Glomerular visceral epithelial cell (primary cell): ENCODE measurements around the gene CALML5.

Source experiments
- DNase-seq: peaks from one replicate; pipeline ENCODE4 v3.0.0-alpha.2; 2016; ENCODE audit errors: extremely low spot score

Gene CALML5

DNA sequence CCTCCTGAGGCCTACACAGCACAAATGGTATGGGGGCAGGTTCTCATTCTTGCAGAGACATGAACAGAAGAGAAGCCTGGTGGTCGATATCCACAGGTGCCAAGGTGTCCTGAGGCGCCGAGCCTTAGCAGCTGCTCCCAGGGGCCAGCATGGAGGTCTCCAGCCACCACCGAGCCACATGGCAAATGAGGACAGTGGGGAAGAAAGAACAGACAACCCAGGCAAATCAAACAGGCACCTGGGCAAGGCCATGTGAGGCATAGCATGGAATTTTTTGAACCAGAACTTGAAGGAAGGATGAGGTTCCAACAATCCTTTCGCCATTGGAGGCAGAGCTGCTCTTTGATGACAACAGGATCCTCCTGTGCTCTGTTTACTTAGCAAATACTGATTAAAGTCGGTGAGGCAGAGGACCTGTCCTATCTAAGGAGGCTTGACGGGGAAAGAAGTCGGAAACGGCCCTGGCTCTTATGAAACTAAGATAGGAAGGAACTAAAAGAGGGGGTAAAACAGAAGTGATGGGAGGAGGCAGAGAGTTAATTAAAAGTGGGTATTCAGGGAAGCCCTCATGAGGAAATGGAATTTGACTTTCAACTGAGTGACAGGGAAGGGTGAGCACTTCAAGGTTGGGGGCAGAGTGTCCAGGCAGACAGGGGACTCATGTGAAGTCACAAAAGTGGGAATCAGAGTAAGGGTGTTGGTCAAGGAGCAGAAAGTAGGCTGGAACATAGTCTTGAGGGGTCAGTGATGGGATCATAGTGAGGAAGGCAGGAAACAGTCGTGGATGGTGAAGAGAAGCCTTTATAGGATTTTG lies 16.8 kb upstream of the CALML5 start:
- no peak for DNase-seq

DNA sequence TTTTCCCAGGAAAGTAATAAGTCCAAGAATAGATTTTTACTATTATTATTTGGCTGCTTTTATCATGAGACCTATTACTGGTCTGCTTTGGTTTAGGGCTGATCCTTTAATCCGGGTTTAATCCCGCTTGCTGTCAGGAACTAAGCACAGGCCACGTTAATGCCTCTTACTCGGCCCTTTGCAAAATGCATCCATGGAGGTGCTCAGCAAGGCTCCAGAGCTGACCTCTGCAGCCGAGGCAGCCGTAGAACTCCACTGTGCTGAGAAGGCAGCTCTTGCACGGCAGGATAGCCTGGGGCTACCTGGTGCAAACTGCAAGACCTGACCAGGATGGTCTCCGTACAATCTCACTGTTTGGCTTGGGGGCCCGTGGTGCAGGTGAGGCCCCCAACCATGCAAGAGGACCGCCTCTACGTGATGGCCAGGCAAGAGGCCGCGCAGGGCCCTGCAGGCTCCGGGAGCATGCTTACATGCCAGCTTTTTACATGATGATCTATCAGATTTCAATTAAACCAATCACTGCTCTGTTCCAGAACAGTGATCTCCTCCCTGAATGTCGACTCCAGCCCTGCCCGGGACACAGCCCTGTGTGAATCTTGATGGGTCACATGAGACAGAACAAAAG lies 15.0 kb upstream of the CALML5 start:
- DNase-seq: no peak

DNA sequence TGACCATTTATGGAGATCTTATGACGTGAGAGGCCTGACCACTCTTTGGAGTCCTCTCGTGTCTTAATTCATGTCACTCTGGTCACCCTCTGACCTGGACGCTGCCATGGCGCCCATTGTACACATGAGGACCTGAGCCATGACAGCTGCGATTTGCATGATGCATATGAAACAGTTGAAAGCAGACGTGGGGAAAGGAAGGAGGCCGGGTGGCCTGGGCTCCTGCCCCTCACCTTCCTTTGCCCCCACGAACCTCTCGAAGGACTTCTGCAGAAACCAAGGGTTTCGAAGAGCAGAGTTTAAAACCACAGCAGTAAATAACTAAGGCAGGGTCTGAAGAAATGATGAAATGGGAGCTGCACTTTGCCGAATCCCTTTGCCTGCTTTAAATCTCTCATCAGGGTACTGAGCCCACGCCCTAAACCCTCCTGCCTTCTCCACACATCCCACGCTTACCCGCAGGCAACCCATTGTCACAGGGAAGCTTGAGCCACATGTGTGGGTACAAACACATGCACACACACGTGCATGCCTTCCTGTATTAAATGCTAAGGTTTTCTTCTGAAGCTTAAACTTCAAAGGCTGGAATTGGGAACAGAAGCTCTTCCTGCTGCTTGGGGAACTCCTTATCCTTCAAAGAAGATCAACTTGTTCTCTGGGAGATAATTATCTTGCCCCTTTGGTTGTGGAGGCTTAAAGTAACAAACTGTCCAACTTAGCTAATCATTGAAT lies 13.7 kb upstream of the CALML5 start:
- no peak for DNase-seq

DNA sequence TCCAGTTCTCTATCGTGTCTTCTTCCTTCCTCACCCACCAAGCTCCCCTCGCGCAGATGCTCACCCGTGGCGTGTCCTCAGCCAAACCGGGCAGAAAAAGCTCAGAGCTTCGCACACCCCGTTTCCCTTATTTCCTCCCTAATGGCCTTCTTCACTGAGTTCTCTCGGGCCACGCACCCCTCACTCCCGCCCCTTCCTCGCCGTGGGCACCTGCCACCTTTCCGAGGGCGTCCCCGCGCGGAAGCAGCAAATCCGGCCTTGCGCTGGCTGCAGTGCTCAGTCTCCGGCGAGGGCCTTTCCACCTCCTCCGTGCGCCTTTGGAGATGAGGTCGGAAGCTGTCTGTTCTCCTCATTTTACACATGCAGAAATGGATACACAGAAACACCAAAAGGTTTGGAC lies 13.0 kb upstream of the CALML5 start:
- no peak for DNase-seq

DNA sequence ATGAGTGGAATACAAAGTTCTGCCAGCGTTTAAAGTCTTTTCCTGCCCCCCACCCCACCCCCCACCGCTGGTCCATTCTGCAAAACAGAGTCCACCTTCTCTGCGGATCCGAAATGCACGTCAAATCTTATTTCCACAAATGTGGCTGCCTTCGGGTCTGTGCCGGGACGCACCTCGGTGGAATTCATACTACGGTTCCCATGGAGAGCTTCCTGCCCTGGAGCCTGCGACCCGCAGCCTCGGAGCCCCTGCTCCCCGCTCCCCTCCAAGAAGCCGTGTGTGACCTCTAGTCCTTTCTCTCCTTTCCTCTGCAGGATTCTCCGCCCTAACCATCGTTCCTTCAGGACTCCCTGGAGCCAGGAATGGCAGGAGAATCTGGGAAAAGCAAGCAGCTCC lies 12.5 kb upstream of the CALML5 start:
- no peak for DNase-seq

DNA sequence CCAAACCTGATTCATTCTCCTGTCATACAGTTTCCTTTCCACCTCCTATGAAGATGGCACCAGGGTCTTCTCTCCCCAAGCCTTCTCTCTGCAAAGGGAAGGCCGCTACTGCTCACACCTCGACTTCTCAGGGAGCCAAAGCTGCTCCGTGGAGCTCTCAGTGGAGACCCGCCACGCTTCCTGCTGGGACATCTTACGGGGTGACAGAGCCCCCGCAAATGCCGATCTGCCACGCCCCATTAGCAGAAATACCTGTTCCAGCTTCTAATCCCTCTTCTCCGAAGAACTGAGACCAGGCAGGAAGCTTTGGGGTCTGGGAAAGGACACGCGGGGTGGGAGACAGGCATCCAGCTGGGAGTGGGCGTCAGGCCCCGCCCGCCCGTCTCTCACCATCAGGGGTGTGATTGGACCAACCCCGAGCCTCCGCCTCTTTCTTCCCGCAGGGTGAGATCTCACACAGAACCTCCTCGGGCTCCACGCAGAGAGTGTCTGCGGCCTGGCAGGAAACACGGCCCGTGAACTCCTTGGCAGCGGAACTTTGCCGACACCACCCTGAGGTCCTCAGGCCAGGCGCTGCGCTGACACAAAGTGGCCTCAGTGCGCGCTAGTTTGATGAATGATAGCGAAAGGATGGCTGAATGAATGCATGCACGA lies 12.0 kb upstream of the CALML5 start:
- DNase-seq: no peak

DNA sequence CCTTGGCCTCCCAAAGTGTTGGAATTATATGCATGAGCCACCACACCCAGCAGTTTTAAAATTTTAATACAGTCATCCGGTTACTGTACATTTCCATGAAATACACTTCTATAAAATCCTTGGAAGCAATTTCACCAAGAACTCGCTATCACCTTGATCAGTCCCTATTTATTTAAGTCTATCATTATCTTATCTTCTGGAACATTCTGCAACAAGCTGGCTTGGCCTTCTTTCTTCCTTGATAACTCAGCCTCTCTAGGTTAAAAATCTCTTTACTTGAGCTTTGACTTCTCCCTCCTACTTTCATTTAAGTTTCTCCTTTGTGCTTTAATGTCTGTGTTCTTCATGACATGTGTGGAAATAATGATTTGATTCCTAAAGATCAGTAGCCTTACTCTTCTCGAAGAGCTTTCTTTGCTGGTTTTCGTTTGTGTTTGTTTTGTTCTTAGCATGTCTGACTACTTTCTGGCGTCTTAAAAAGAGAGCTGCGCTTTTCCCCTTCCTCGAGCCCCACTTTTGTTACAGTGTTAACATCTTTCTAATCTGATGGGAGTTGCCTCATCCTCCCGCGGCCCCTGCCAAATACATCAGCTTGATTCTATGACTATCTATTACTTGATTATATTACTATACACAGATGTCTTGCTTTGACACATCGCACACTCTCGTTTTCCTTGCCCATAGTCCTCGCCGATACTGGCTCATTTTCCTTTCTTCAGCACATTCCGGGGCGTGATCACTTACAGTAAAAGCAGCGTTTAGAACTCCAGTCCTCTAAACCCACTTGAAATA lies 11.1 kb upstream of the CALML5 start:
- DNase-seq: no peak

DNA sequence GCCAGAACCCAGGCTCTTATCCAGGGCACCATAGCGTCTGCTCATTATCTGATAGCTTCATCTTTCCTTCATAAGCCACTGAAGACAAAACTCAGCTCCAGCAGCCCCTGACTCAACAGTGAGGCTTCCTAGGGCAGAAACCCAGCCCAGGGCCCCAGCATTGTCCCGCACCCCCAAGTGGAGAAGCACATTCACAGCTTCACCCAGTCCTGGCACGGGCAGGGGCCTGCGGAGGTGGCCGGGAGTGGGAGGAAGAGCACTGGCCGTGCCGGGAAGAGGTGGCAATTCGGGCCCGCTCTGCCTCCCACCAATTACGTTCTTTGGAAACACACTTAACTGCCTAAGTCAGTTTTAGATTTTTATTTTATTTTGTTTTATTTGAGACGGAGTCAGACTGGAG lies 10.3 kb upstream of the CALML5 start:
- DNase-seq: no peak

DNA sequence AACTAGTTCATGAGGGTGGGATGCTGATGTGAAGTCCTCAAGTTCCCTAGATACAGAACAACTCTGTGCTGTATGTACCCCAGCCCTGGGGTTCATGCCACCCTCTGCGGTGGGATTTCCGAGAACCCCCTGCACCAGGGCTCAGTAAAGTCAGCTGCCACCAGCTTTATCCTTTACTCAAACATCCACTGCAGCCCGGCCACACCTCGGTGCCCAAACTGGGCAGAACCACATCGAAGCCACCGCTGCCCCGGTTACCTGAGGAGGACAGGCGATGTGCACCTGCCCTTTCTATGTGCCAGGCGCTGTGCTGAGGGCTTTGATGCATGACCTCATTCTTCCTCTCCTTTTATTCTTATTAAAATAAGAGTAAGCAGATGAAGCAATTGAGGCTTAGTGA lies 9.9 kb upstream of the CALML5 start:
- DNase-seq: no peak

DNA sequence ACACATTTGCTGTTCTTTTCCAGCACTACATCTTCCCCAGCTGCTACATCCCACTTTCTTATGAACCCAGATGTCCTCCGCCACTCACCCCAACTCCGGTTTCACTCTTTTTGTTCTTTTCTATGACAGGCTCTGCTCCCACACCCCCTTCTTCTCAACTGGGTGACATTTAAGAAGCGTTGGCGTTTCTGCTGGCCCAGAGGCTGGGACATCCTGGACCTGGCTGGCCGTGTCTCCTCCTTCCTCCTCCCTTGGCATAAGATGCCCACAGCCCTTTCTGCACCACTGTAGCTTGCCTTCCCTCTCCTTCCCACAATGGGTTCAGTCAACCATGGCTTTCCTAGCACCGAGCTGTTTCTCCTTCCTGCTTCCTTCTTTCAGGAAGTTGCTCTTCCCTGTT lies 9.4 kb upstream of the CALML5 start:
- no peak for DNase-seq

DNA sequence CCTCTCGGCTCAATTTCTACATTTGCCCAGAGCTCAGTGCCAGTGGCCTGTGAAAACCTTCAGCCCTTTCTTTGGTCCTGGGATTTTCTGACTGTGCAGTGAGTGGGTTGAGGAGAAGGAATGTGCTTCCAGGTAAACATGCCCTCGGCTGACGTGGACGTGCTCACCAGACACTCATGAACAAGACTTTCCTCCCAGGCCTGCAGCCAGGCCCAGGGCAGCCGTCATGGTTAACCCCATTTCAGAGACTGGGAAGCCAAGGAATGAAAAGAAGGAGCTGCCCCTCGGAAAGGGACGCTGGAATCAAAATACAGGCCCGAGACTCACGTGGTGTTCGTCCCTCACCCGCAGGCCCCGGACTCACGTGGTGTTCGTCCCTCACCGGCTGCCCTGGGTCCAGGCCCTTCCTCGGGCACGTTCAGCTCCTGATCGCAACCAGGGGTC lies 8.8 kb upstream of the CALML5 start:
- no peak for DNase-seq

DNA sequence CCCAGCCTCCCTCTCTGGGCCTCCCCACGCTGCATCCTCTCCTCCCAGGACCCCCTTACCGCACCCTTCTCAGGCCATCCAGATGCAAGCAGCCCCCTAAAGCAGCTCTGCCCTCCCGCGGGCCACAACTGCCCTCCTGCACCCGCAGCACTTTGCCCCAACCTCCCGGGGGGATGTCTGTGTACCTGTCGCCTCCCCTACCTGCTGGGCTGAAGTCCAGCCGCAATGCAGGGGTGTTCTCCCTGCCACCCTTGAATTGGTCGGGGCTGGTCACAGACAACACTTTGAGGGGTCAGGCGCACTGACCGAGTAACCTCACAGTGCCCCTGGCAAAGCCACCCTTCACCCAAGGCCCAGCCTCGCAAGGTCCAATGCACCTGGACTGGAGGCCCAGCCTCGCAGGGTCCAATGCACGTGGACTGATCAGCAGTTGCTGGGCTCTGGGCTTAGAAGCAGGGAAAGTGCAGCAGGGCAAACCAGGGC lies 8.3 kb upstream of the CALML5 start:
- no peak for DNase-seq

DNA sequence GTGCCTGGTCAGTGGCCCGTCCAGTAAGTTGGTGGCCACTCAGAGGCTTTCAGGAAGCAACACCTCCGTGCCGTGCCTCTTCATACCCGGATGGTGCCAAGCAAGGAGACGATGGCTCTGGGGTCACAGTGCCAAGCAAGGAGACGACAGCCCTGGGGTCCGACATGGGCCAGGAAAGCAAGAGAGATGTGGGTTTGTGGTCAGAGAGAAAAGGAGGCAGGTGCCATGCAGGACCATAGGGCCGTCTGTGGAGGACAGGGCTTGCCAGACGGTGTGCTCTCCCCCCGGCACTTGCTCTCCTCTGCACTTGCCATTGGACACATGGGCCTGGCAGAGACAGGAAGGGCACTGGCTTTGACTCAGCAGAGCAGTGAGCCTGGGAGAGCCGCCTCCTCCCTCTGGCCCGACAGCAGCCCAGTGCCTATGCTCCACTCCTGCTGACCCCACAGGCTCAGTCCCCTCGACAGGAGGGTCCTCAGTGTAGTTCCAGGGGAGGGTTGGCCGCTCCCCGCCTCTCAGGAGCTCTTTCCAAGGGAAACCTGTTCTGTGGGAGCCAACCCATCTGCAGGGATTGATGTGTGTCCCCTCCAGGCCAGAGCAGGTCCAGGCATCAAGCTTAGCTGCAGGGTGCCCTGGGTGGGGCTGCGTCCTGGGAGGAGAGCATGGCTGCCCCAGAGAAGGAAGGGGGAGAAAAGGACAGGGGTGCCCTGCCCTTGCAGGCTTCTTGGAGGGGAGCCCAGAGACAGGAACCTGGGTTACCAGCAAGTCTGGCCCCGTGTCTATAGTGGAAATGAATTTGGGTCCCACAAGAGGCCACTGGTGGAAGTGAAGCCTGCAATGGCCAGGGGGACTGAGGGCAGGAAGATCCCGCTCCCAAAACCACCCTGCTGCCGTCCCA lies 7.6 kb upstream of the CALML5 start:
- DNase-seq: no peak

DNA sequence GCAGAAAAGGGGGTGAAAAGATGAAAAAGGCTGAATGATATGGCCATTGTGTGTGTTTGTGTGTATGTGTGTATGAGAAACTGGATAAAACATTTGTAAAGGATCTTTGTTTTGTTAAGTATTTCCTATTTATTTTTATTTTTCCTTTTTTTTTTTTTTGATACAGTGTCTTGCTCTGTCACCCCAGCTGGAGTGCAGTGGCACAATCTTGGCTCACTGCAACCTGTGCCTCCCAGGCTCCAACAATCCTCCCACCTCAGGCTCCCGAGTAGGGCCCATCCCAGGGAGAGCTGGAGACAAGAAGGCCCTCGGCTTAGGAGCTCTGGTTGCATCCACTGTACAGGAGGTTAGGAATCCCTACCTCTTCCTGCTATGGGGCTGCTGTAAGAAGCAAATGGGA lies 6.9 kb upstream of the CALML5 start:
- DNase-seq: no peak

DNA sequence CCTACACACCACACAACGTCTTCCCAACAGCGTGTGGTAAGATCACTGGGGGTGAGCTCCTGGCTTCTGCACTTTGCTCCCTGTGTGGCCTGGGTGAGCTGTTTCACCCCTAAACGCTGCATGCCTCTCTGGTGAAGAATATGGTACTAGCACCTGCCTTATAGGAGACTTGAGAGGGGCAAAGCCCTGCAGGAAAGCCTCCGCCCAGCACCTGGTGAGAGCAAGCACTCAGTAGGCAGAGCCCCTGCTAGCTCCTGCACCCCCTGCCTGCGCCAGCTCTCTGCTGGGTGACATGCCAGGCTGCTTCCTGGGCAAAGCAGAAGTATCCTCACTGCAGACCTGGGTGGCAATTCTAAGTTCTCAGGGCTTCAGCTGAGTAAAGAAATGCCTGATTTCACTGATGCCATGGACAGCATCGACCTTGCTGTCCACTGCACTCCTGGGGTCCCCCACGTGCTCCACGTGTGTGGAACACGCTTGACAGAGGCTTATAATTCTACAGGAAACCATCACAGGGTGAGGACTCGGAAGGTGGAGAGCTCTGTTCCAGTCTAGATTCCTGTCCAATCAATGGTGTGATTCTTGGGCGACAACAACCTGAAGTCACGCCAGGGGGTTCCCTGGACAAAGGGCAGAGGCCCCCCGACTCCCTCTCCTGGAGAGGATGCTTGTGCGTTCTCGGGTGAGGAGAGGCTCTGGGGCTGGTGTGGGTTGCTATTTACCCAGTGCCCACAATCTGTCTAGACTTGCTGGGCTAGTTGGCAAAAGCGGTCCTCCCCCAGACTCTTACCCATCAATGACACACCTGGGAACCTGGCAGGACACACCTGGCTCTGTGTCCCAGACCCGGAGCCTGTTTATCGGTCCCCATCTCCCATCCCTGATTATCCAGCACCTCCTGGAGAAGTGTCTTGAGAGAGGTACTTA lies 5.0 kb upstream of the CALML5 start:
- DNase-seq: no peak

DNA sequence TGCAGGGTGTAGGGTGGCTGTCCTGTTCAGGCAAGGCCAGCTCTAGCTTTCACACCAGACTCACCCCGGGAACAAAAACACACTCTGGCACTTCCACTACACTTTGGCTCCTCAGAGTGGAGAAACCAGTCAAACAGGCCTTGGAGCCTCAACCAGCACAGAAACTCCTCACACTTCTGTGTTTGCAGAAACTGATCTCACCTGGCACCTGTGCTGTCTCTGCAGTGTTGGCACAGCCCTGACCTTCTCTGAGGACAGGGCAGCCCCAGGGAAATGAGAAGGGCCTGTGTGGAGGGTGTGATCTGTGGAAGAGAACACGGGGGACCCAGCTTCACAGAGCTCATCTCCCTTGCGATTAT lies 4.1 kb upstream of the CALML5 start:
- no peak for DNase-seq

DNA sequence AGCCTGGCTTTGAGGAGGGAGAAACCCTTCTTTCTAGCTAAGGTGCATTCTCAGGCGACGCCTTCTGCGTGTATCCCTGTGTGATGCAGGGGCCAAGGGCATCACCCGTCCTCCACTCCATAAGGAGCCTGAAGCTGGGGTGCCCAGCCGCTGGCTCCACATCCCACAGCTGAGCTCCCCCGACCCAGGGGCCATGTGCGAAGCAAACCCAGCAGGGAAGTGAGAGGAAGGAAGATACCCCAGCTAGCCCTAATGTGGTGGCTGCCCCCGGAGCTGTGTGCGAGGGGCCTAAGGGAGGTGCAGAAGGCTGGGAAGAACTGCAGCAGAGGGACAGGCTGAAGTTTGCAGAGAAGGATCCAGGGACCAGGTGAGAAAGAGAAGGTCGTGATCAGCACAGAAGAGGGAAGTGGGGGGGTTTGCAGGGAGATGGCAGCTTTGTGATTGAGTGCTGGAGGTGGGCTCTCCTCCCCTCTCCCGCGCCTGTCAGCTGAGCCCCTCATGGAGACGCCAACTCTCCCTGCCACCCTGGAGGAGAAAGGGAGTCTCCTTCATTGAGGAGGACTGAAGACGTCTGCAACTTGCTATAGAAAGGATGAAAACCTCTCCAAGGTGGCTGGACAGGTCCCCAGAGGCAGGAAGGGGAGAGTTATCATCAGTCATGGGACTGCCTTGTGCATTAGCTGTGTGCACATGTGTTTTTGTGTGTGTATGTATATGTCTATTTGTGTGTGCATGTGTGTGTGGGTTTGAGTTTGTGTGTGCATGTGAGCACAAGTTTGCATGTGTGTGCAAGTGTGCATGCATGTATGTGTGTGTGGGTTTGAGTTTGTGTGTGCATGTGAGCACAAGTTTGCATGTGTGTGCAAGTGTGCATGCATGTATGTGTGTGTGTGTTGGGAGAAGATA lies 3.5 kb upstream of the CALML5 start:
- no peak for DNase-seq

DNA sequence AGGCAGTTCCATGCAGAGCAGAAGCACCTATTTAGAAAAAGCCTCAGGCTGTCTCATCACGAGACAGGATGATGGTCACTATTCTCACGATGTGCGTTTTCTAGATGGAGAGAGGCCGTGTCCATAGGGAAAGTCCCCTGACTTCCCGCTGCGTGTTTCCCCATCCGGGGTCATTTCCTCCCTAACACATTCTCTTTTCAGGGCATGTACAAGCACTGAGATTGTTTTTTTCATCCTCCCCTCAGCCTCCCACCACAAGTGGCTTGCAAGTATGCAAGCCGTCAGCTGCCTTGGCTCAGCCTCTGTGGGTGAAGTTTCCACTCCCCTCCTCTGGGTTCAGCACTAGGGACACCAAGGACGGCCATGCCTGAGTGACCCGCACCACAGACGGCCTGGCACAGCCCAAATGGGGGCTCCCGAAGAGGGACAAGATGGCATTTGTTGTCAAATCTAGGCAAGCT lies 2.7 kb upstream of the CALML5 start:
- DNase-seq: no peak
